Mesenchymal stem cell (in vitro differentiated cells and primary cell): ENCODE data around the gene LRP1B.

Experiments used
- DNase-seq: peaks from one replicate; pipeline ENCODE4 v3.0.0-alpha.2; 2013
- H2AFZ ChIP-seq: one replicate; pipeline ENCODE4 v1.6.1; 2013; ENCODE audit warnings: low read depth, mild to moderate bottlenecking, control low read depth, inconsistent platforms, low read length, moderate library complexity
- H2AK5ac ChIP-seq: 2 replicates; pipeline ENCODE4 v1.6.1; 2013; ENCODE audit warnings: low read length, moderate library complexity, mild to moderate bottlenecking, inconsistent platforms; ENCODE audit not compliant: severe bottlenecking
- H2BK120ac ChIP-seq: one replicate; pipeline ENCODE4 v1.6.1; 2013; ENCODE audit warnings: low read depth, mild to moderate bottlenecking, inconsistent platforms, low read length, moderate library complexity
- H2BK12ac ChIP-seq, 2 experiments: one replicate each; pipeline ENCODE4 v1.6.1; 2013; ENCODE audit warnings: inconsistent platforms in 2 of 2, low read length in 2 of 2, mild to moderate bottlenecking in 2 of 2, moderate library complexity in 2 of 2, control low read depth in 1 of 2
- H2BK15ac ChIP-seq: one replicate; pipeline ENCODE4 v1.6.1; 2013; ENCODE audit warnings: mild to moderate bottlenecking, low read depth, inconsistent platforms; ENCODE audit not compliant: poor library complexity, severe bottlenecking
- H2BK5ac ChIP-seq: 2 replicates; pipeline ENCODE4 v1.6.1; 2013; ENCODE audit warnings: low read depth, mild to moderate bottlenecking, low read length, control low read depth, inconsistent platforms; ENCODE audit not compliant: poor library complexity, severe bottlenecking
- H3K14ac ChIP-seq, 2 experiments: one replicate each; pipeline ENCODE4 v1.6.1; 2013; ENCODE audit warnings: inconsistent platforms in 2 of 2, low read length in 2 of 2, control low read depth in 1 of 2, mild to moderate bottlenecking in 1 of 2, moderate library complexity in 1 of 2
- H3K18ac ChIP-seq, 2 experiments: one replicate each; pipeline ENCODE4 v1.6.1; 2013; ENCODE audit warnings: inconsistent platforms in 2 of 2, low read length in 2 of 2, control low read depth in 1 of 2, low read depth in 1 of 2, mild to moderate bottlenecking in 1 of 2
- H3K23ac ChIP-seq, 2 experiments: one replicate each; pipeline ENCODE4 v1.6.1; 2013; ENCODE audit warnings: inconsistent platforms in 2 of 2, low read length in 2 of 2, mild to moderate bottlenecking in 2 of 2, moderate library complexity in 2 of 2, control low read depth in 1 of 2
- H3K27ac ChIP-seq: 2 replicates; pipeline ENCODE4 v1.5.1; 2013; ENCODE audit warnings: mild to moderate bottlenecking, moderate library complexity, low read length, control low read depth, inconsistent platforms; ENCODE audit not compliant: poor library complexity, severe bottlenecking
- H3K27me3 ChIP-seq, 2 experiments: 2 replicates each; pipeline versions ENCODE4 v1.6.1 to v1.7.0; 2013; ENCODE audit warnings: low read length in 2 of 2, mild to moderate bottlenecking in 2 of 2, moderate library complexity in 2 of 2, control low read depth in 1 of 2, inconsistent platforms in 1 of 2; ENCODE audit not compliant: control insufficient read depth in 1 of 2, insufficient read depth in 1 of 2
- H3K36me3 ChIP-seq, 2 experiments: 2 replicates each; pipeline versions ENCODE4 v1.6.1 to v1.7.0; 2013; ENCODE audit warnings: low read length in 2 of 2, control low read depth in 1 of 2, inconsistent platforms in 1 of 2, low read depth in 1 of 2, mild to moderate bottlenecking in 1 of 2; ENCODE audit not compliant: insufficient read depth in 2 of 2, control insufficient read depth in 1 of 2
- H3K4ac ChIP-seq, 2 experiments: one replicate each; pipeline ENCODE4 v1.6.1; 2013; ENCODE audit warnings: inconsistent platforms in 2 of 2, low read length in 2 of 2, mild to moderate bottlenecking in 2 of 2, moderate library complexity in 2 of 2, control low read depth in 1 of 2, low read depth in 1 of 2
- H3K4me1 ChIP-seq: 2 replicates; pipeline ENCODE4 v1.6.1; 2013; ENCODE audit warnings: low read depth, low read length, control low read depth; ENCODE audit not compliant: control insufficient read depth, insufficient read depth
- H3K4me2 ChIP-seq: 2 replicates; pipeline ENCODE4 v1.6.1; 2013; ENCODE audit warnings: low read length, mild to moderate bottlenecking, inconsistent platforms; ENCODE audit not compliant: poor library complexity, severe bottlenecking
- H3K4me3 ChIP-seq, 2 experiments: 2 replicates each; pipeline versions ENCODE4 v1.5.1 to v1.7.0; 2013; ENCODE audit warnings: low read length in 2 of 2, mild to moderate bottlenecking in 2 of 2, control low read depth in 1 of 2, low read depth in 1 of 2; ENCODE audit not compliant: insufficient read depth in 1 of 2
- H3K79me1 ChIP-seq: replicated peaks from 2 replicates; pipeline ENCODE4 v1.6.1; 2013; ENCODE audit warnings: mild to moderate bottlenecking, control low read depth, low read length, inconsistent platforms; ENCODE audit not compliant: poor library complexity, severe bottlenecking
- H3K9ac ChIP-seq: 2 replicates; pipeline ENCODE4 v1.7.0; 2013; ENCODE audit warnings: mild to moderate bottlenecking, low read length, moderate library complexity
- H3K9me3 ChIP-seq: 2 replicates; pipeline ENCODE4 v1.7.0; 2013; ENCODE audit warnings: mild to moderate bottlenecking, low read length; ENCODE audit not compliant: control insufficient read depth
- H4K8ac ChIP-seq: one replicate; pipeline ENCODE4 v1.6.1; 2013; ENCODE audit warnings: inconsistent platforms, mild to moderate bottlenecking, low read length, moderate library complexity
- H4K91ac ChIP-seq: one replicate; pipeline ENCODE4 v1.6.1; 2013; ENCODE audit warnings: mild to moderate bottlenecking, low read length, inconsistent platforms
- WGBS: methylation state at CpG from one replicate; pipeline ENCODE4 v1.1.7; 2013; ENCODE audit warnings: mixed read lengths; 5-methylcytosine and 5-hydroxymethylcytosine counted together

The LRP1B gene

GRCh38 chr2:142041996-142042395, 88.8 kb downstream of the LRP1B start:
- Histone ChIP-seq H3K9ac (no peak overlapping the region), H3K18ac (no peak overlapping the region), H3K27me3 (no peaks in the 10 kb centered on the region), H2BK120ac (no peak overlapping the region), H3K36me3 (no peaks in the 10 kb centered on the region), H3K4me1 (no peaks in the 10 kb centered on the region), H3K79me1 (no peaks in the 10 kb centered on the region), H3K4me2 (no peak overlapping the region), H3K4ac (no peak overlapping the region), H3K23ac (no peak overlapping the region), H3K27ac (no peak overlapping the region), H4K91ac (no peak overlapping the region), H2AK5ac (no peak overlapping the region), H2BK12ac (no peak overlapping the region), H3K4me3 (no peak overlapping the region), H2AFZ (no peak overlapping the region), H3K9me3 (no peaks in the 10 kb centered on the region), H2BK15ac (no peak overlapping the region), H3K14ac (no peak overlapping the region), H4K8ac (no peak overlapping the region), H2BK5ac (no peak overlapping the region)
- 94% methylated on average over 6 of the region's 6 CpGs for WGBS
- no peak for DNase-seq

DNA sequence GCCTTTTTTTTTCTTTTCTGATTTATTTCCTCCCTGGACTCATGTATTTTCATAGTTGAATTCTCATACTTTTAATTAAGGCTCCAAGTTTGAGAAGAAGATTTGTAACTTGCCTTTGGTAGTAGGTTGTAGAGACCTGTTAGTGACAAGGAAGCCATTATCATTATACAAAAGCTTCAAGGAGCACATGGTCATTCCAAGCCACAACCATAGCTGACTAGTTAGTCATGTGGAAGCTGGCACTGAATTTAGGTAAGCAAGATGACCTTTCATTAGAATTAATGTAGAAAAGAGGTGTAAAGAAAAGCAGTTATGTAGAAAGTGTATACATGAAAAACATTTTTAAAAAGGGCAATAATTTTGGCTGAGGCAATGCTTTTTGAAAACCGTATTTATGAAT, 89.7 kb downstream of the LRP1B start:
- Histone ChIP-seq H4K91ac (no peak overlapping the region), H2AK5ac (no peak overlapping the region), H2BK12ac (no peak overlapping the region), H2AFZ (no peak overlapping the region), H3K18ac (no peak overlapping the region), H3K14ac (no peak overlapping the region), H3K27me3 (no peaks in the 10 kb centered on the region), H3K4me1 (no peaks in the 10 kb centered on the region), H4K8ac (no peak overlapping the region), H3K23ac (no peak overlapping the region), H3K4me3 (no peak overlapping the region), H2BK15ac (no peak overlapping the region), H3K9ac (no peak overlapping the region), H3K4me2 (no peak overlapping the region), H3K27ac (no peak overlapping the region), H3K36me3 (no peaks in the 10 kb centered on the region), H3K79me1 (no peaks in the 10 kb centered on the region), H3K9me3 (no peaks in the 10 kb centered on the region), H2BK5ac (no peak overlapping the region), H3K4ac (no peak overlapping the region), H2BK120ac (no peak overlapping the region)
- WGBS: no CpG with 5 or more reads among the region's 1 CpG
- peak; percentile 8 for DNase-seq

GRCh38 chr2:142040556-142040955, 90.3 kb downstream of the LRP1B start:
- H3K4me1 ChIP-seq: no peaks in the 10 kb centered on the region
- no peak overlapping the region for H2AFZ ChIP-seq
- 93% methylated on average over 1 of the region's 1 CpG for WGBS
- H3K4ac ChIP-seq: no peak overlapping the region
- H3K27me3 ChIP-seq: no peaks in the 10 kb centered on the region
- no peak overlapping the region for H3K14ac ChIP-seq
- H4K91ac ChIP-seq: no peak overlapping the region
- no peak overlapping the region for H2BK15ac ChIP-seq
- H3K4me3 ChIP-seq: no peak overlapping the region
- no peak overlapping the region for H2BK5ac ChIP-seq
- H3K9ac ChIP-seq: no peak overlapping the region
- H3K23ac ChIP-seq: no peak overlapping the region
- H2AK5ac ChIP-seq: no peak overlapping the region
- no peaks in the 10 kb centered on the region for H3K9me3 ChIP-seq
- no peak overlapping the region for H4K8ac ChIP-seq
- H2BK120ac ChIP-seq: no peak overlapping the region
- no peak overlapping the region for H3K18ac ChIP-seq
- no peak overlapping the region for H2BK12ac ChIP-seq
- DNase-seq: no peak
- H3K27ac ChIP-seq: no peak overlapping the region
- no peak overlapping the region for H3K4me2 ChIP-seq
- no peaks in the 10 kb centered on the region for H3K36me3 ChIP-seq
- H3K79me1 ChIP-seq: no peaks in the 10 kb centered on the region

DNA sequence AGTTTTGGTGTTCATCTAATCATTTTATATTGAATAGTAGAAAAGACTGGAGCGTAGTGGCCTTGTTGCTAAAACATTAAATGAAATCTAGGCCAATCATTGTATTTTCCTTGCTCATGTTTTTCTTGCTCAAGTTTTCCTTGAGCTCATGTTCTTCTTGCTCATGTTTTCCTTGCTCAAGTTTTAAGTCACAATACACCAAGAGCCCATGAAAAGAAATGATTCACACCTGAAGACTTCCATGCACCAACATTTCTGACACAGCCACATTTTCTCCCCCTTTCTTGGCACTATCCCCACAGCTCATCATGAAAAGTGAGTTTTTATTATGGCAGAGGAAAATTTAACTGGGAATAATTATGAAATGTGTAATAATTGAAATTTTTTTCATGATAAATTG, 92.0 kb downstream of the LRP1B start:
- Histone ChIP-seq H4K8ac (no peak overlapping the region), H3K36me3 (no peaks in the 10 kb centered on the region), H2BK120ac (no peak overlapping the region), H2AK5ac (no peak overlapping the region), H3K4me2 (no peak overlapping the region), H3K27me3 (no peaks in the 10 kb centered on the region), H3K4me1 (no peaks in the 10 kb centered on the region), H3K14ac (no peak overlapping the region), H4K91ac (no peak overlapping the region), H3K79me1 (no peaks in the 10 kb centered on the region), H3K18ac (no peak overlapping the region), H3K27ac (no peak overlapping the region), H2BK12ac (no peak overlapping the region), H3K23ac (no peak overlapping the region), H2BK5ac (no peak overlapping the region), H3K4ac (no peak overlapping the region), H2BK15ac (no peak overlapping the region), H3K9ac (no peak overlapping the region), H3K4me3 (no peak overlapping the region), H3K9me3 (no peaks in the 10 kb centered on the region), H2AFZ (no peak overlapping the region)
- DNase-seq: no peak
- WGBS: 100% methylated on average over 1 of the region's 1 CpG
